H9 (cell line): ENCODE measurements around the gene XIRP2. TPM values are rescaled to one million over a fixed set of nuclear protein-coding genes. Genes with fewer than 3 reads are reported as not detected.

Source experiments
- DNase-seq: peaks from one replicate; pipeline ENCODE4 v3.0.0-alpha.2; 2017
- H2AFZ ChIP-seq: one replicate; pipeline ENCODE4 v1.6.1; 2013; ENCODE audit warnings: mild to moderate bottlenecking, low read length, control low read depth, moderate library complexity
- H2AK5ac ChIP-seq: 2 replicates; pipeline ENCODE4 v1.6.1; 2013; ENCODE audit warnings: low read length, control low read depth, mixed read lengths; ENCODE audit not compliant: insufficient read length
- H2BK120ac ChIP-seq: one replicate; pipeline ENCODE4 v1.6.1; 2013; ENCODE audit warnings: low read depth, mild to moderate bottlenecking, low read length, control low read depth, inconsistent platforms; ENCODE audit not compliant: poor library complexity, severe bottlenecking
- H2BK12ac ChIP-seq: 2 replicates; pipeline ENCODE4 v1.6.1; 2013; ENCODE audit warnings: low read length, control low read depth, mixed read lengths, low read depth; ENCODE audit not compliant: insufficient read length
- H2BK15ac ChIP-seq: 2 replicates; pipeline ENCODE4 v1.6.1; 2013; ENCODE audit warnings: low read depth, low read length, control low read depth
- H2BK20ac ChIP-seq: one replicate; pipeline ENCODE4 v1.6.1; 2013; ENCODE audit warnings: low read depth, mild to moderate bottlenecking, low read length, control low read depth, inconsistent platforms; ENCODE audit not compliant: poor library complexity, severe bottlenecking
- H2BK5ac ChIP-seq: 2 replicates; pipeline ENCODE4 v1.6.1; 2013; ENCODE audit warnings: low read length, control low read depth, mixed read lengths; ENCODE audit not compliant: insufficient read length
- H3K14ac ChIP-seq: 2 replicates; pipeline ENCODE4 v1.6.1; 2013; ENCODE audit warnings: low read length, control low read depth; ENCODE audit not compliant: insufficient read depth
- H3K18ac ChIP-seq: 2 replicates; pipeline ENCODE4 v1.6.1; 2013; ENCODE audit warnings: low read depth, mild to moderate bottlenecking, mixed read lengths, low read length, control low read depth; ENCODE audit not compliant: insufficient read length
- H3K23ac ChIP-seq: 2 replicates; pipeline ENCODE4 v1.6.1; 2013; ENCODE audit warnings: low read length, control low read depth, mixed read lengths, low read depth; ENCODE audit not compliant: insufficient read length
- H3K23me2 ChIP-seq: 2 replicates; pipeline ENCODE4 v1.6.1; 2013; ENCODE audit warnings: low read depth, mild to moderate bottlenecking, mixed read lengths, low read length, control low read depth; ENCODE audit not compliant: insufficient read length, poor library complexity, severe bottlenecking
- H3K27ac ChIP-seq: 2 replicates; pipeline ENCODE4 v1.5.1; 2013; ENCODE audit warnings: low read length, control low read depth, mixed read lengths, low read depth; ENCODE audit not compliant: insufficient read length
- H3K27me3 ChIP-seq: 2 replicates; pipeline ENCODE4 v1.6.1; 2013; ENCODE audit warnings: low read length, control low read depth, inconsistent platforms; ENCODE audit not compliant: insufficient read depth
- H3K4ac ChIP-seq: 2 replicates; pipeline ENCODE4 v1.6.1; 2013; ENCODE audit warnings: low read depth, mild to moderate bottlenecking, control low read depth, inconsistent platforms, low read length, moderate library complexity
- H3K4me1 ChIP-seq: 2 replicates; pipeline ENCODE4 v1.6.1; 2013; ENCODE audit warnings: low read length, control low read depth, inconsistent platforms; ENCODE audit not compliant: insufficient read depth
- H3K4me2 ChIP-seq: 2 replicates; pipeline ENCODE4 v1.6.1; 2013; ENCODE audit warnings: low read length, control low read depth, mixed read lengths; ENCODE audit not compliant: insufficient read length, insufficient read depth
- H3K56ac ChIP-seq: 2 replicates; pipeline ENCODE4 v1.6.1; 2013; ENCODE audit warnings: low read depth, mild to moderate bottlenecking, mixed read lengths, low read length, control low read depth; ENCODE audit not compliant: insufficient read length
- H3K79me1 ChIP-seq: 2 replicates; pipeline ENCODE4 v1.6.1; 2013; ENCODE audit warnings: low read depth, mild to moderate bottlenecking, moderate library complexity, low read length, control low read depth, inconsistent platforms; ENCODE audit not compliant: insufficient read depth, poor library complexity, severe bottlenecking
- H3K79me2 ChIP-seq: 2 replicates; pipeline ENCODE4 v1.6.1; 2013; ENCODE audit warnings: low read length, control low read depth, inconsistent platforms; ENCODE audit not compliant: insufficient read depth
- H3K9ac ChIP-seq: 2 replicates; pipeline ENCODE4 v1.6.1; 2013; ENCODE audit warnings: low read length, control low read depth, mixed read lengths; ENCODE audit not compliant: insufficient read length; ENCODE audit errors: extremely low read depth
- H3K9me3 ChIP-seq: one replicate; pipeline ENCODE4 v1.6.1; 2013; ENCODE audit warnings: low read depth, low read length, inconsistent platforms; ENCODE audit not compliant: control insufficient read depth
- H3T11ph ChIP-seq: one replicate; pipeline ENCODE4 v1.6.1; 2013; ENCODE audit warnings: mild to moderate bottlenecking, low read length, control low read depth, inconsistent platforms
- H4K20me1 ChIP-seq: one replicate; pipeline ENCODE4 v1.6.1; 2013; ENCODE audit not compliant: control insufficient read depth, insufficient read length, insufficient read depth
- H4K5ac ChIP-seq: 2 replicates; pipeline ENCODE4 v1.6.1; 2013; ENCODE audit warnings: low read depth, mild to moderate bottlenecking, mixed read lengths, low read length, control low read depth; ENCODE audit not compliant: insufficient read length
- H4K8ac ChIP-seq: replicated peaks from 2 replicates; pipeline ENCODE4 v1.6.1; 2013; ENCODE audit warnings: low read length, control low read depth, mixed read lengths, low read depth; ENCODE audit not compliant: insufficient read length
- H4K91ac ChIP-seq: 2 replicates; pipeline ENCODE4 v1.6.1; 2013; ENCODE audit warnings: low read depth, mild to moderate bottlenecking, moderate library complexity, mixed read lengths, low read length, control low read depth; ENCODE audit not compliant: insufficient read length
- H3K27ac Mint-ChIP-seq, 3 experiments: 2 replicates in 2 of 3; 3 replicates in 1 of 3; pipeline ENCODE4 v1.8.0; 2020 to 2021; ENCODE audit warnings: mixed read lengths in 3 of 3, mild to moderate bottlenecking in 1 of 3, moderate library complexity in 1 of 3
- H3K27me3 Mint-ChIP-seq: 2 replicates; pipeline ENCODE4 v1.8.0; 2021; ENCODE audit warnings: low read depth, mild to moderate bottlenecking, moderate library complexity, mixed read lengths
- H3K36me3 Mint-ChIP-seq, 3 experiments: 2 replicates in 2 of 3; 3 replicates in 1 of 3; pipeline ENCODE4 v1.8.0; 2020 to 2021; ENCODE audit warnings: low read depth in 3 of 3, mixed read lengths in 3 of 3; ENCODE audit not compliant: insufficient read depth in 1 of 3
- H3K4me1 Mint-ChIP-seq, 2 experiments: 2 replicates each; pipeline ENCODE4 v1.8.0; 2020; ENCODE audit warnings: mixed read lengths in 2 of 2
- H3K4me3 Mint-ChIP-seq, 2 experiments: 2 replicates in 1 of 2; 3 replicates in 1 of 2; pipeline ENCODE4 v1.8.0; 2020 to 2021; ENCODE audit warnings: mild to moderate bottlenecking in 2 of 2, mixed read lengths in 2 of 2, moderate library complexity in 1 of 2
- H3K9me3 Mint-ChIP-seq, 2 experiments: 2 replicates in 1 of 2; 3 replicates in 1 of 2; pipeline ENCODE4 v1.8.0; 2020; ENCODE audit warnings: mild to moderate bottlenecking in 2 of 2, mixed read lengths in 2 of 2, moderate library complexity in 1 of 2
- WGBS: extraction: QIAGEN DNeasy Blood & Tissue Kit; methylation state at CpG from one replicate; pipeline ENCODE4 v1.1.7; 2013; ENCODE audit warnings: missing lambda C conversion rate, low lambda C conversion rate, mixed read lengths; ENCODE audit not compliant: insufficient read length; ENCODE audit errors: extremely low coverage; 5-methylcytosine and 5-hydroxymethylcytosine counted together
- total RNA-seq: library from RNA; stranded (reverse); gene quantifications from 2 replicates; pipeline ENCODE4 v1.2.1, GENCODE V29; 2021
- TF ChIP-seq, protein P1 (sequence below): fragments of 200-600 bp; sonication (generic); conservative IDR thresholded peaks from 3 replicates; pipeline ENCODE4 v1.8.0; 2021; ENCODE audit warnings: antibody characterized with exemption, mild to moderate bottlenecking

XIRP2 gene
- total RNA-seq, 1 experiment from 2014 or later = 0.07 TPM

DNA sequence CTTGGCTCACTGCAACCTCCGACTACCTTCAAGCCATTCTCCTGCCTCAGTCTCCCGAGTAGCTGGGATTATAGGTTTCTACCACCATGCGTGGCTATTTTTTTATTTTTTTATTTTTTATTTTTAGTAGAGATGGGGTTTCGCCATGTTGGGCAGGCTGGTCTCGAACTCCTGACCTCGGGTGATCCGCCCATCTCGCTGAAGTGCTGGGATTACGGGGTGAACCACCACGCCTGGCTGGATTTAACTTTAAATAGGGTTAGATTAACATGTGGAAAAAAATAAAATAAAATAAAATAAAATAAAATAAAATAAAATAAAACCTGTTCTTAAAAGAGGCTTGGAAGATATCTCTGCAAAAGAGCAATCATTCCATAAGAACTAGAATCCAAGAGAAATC is 170.9 kb downstream of the XIRP2 start:
- H3K36me3 Mint-ChIP-seq = no peaks in the 10 kb centered on the region

More for the DNA sequence above, 170.9 kb downstream of the XIRP2 start:
- no peak overlapping the region for H2BK20ac ChIP-seq
- H2BK5ac ChIP-seq = no peak overlapping the region
- H2BK120ac ChIP-seq = no peak overlapping the region
- H3K9ac ChIP-seq = no peak overlapping the region
- no peaks in the 10 kb centered on the region for H3K23me2 ChIP-seq
- no peak overlapping the region for H2AK5ac ChIP-seq
- no peaks in the 10 kb centered on the region for H3K79me1 ChIP-seq
- no peaks in the 10 kb centered on the region for H3K9me3 Mint-ChIP-seq
- no peaks in the 10 kb centered on the region for H3K79me2 ChIP-seq
- H2BK15ac ChIP-seq = no peak overlapping the region
- no peaks in the 10 kb centered on the region for H3K4me1 Mint-ChIP-seq
- no peaks in the 10 kb centered on the region for H4K20me1 ChIP-seq
- H3K18ac ChIP-seq = no peak overlapping the region
- H3T11ph ChIP-seq = no peak overlapping the region
- no peak overlapping the region for H3K27ac Mint-ChIP-seq
- no peak overlapping the region for H3K4me2 ChIP-seq
- H3K27me3 Mint-ChIP-seq = no peaks in the 10 kb centered on the region
- no CpG with 5 or more reads among the region's 10 CpGs for WGBS
- H3K4me3 Mint-ChIP-seq = no peak overlapping the region
- H2BK12ac ChIP-seq = no peak overlapping the region
- no peak overlapping the region for H4K5ac ChIP-seq
- no peaks in the 10 kb centered on the region for H3K4me1 ChIP-seq
- no peak overlapping the region for H4K91ac ChIP-seq
- H3K9me3 ChIP-seq = no peaks in the 10 kb centered on the region
- H3K14ac ChIP-seq = no peak overlapping the region
- no peak overlapping the region for H3K4ac ChIP-seq
- DNase-seq = no peak
- no peak overlapping the region for H3K27ac ChIP-seq
- no peak overlapping the region for H2AFZ ChIP-seq
- no peak overlapping the region for H4K8ac ChIP-seq
- no peak overlapping the region for H3K56ac ChIP-seq
- H3K27me3 ChIP-seq = no peaks in the 10 kb centered on the region
- TF ChIP-seq, protein P1, sequence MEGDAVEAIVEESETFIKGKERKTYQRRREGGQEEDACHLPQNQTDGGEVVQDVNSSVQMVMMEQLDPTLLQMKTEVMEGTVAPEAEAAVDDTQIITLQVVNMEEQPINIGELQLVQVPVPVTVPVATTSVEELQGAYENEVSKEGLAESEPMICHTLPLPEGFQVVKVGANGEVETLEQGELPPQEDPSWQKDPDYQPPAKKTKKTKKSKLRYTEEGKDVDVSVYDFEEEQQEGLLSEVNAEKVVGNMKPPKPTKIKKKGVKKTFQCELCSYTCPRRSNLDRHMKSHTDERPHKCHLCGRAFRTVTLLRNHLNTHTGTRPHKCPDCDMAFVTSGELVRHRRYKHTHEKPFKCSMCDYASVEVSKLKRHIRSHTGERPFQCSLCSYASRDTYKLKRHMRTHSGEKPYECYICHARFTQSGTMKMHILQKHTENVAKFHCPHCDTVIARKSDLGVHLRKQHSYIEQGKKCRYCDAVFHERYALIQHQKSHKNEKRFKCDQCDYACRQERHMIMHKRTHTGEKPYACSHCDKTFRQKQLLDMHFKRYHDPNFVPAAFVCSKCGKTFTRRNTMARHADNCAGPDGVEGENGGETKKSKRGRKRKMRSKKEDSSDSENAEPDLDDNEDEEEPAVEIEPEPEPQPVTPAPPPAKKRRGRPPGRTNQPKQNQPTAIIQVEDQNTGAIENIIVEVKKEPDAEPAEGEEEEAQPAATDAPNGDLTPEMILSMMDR = no peak
- no peak overlapping the region for H3K23ac ChIP-seq
